Coronary artery (tissue), 2 donors: Measurements from ENCODE around the gene SLC15A2.
"Not testable (repeated sequence)": the region's sequence is repeated elsewhere in the genome, so short reads cannot be mapped to it uniquely, and the experiment has no call there.

Experiments
- DNase-seq: peaks from one replicate; pipeline ENCODE4 v3.0.0-alpha.2; 2017; ENCODE audit warnings: low spot score
- H3K27ac ChIP-seq, 2 donors: fragments of 200-600 bp; sonication (generic); one replicate each; pipeline ENCODE4 v1.5.1; 2016 to 2019
- H3K4me3 ChIP-seq: fragments of 200-600 bp; sonication (generic); 2 replicates; pipeline ENCODE4 v1.5.1; 2016; ENCODE audit warnings: mild to moderate bottlenecking, moderate library complexity
- TF ChIP-seq, protein P1 (sequence below): fragments of 200-600 bp; sonication (generic); IDR thresholded peaks from one replicate; pipeline ENCODE4 v1.5.1; 2019; ENCODE audit warnings: antibody characterized with exemption

SLC15A2 gene, protein sequence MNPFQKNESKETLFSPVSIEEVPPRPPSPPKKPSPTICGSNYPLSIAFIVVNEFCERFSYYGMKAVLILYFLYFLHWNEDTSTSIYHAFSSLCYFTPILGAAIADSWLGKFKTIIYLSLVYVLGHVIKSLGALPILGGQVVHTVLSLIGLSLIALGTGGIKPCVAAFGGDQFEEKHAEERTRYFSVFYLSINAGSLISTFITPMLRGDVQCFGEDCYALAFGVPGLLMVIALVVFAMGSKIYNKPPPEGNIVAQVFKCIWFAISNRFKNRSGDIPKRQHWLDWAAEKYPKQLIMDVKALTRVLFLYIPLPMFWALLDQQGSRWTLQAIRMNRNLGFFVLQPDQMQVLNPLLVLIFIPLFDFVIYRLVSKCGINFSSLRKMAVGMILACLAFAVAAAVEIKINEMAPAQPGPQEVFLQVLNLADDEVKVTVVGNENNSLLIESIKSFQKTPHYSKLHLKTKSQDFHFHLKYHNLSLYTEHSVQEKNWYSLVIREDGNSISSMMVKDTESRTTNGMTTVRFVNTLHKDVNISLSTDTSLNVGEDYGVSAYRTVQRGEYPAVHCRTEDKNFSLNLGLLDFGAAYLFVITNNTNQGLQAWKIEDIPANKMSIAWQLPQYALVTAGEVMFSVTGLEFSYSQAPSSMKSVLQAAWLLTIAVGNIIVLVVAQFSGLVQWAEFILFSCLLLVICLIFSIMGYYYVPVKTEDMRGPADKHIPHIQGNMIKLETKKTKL

DNA sequence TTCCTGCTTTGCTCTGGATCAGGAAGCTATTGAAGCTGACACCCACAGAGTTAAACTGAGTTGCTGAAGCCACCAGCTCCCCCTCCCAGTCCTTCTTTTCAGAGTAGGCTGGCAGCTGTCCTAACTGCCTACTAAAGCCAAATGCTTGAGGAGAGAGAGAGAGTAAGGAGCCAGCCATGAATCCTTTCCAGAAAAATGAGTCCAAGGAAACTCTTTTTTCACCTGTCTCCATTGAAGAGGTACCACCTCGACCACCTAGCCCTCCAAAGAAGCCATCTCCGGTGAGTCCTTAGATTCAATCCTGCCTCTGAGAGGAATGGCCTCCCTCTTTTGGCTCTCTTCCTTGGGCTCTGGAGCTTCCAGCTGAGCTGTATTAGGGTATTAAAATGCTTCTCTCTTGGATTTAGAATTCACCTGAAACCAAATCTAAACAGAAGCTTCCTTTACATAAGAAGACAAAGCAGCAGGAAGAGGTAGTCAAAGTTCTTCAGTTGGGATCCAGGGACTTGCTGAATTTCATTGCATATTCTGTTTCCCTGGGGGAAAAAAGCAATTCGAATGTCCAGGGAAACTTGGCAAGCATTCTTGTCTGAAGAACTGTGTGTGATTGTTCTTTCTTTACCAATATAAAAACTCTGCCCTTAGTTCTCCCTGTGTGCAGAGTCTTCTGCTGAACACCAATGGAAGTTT is at the start of gene SLC15A2:
TSS of gene SLC15A2 (plus strand) at position 101 of the 690 bp plus-strand sequence. CDS start at position 177, 76 bp downstream.
- DNase-seq = no peak
- Histone ChIP-seq H3K4me3 (no peak within 1 kb of the TSS), H3K27ac (no peak within 1 kb of the TSS)
- TF ChIP-seq, protein P1, sequence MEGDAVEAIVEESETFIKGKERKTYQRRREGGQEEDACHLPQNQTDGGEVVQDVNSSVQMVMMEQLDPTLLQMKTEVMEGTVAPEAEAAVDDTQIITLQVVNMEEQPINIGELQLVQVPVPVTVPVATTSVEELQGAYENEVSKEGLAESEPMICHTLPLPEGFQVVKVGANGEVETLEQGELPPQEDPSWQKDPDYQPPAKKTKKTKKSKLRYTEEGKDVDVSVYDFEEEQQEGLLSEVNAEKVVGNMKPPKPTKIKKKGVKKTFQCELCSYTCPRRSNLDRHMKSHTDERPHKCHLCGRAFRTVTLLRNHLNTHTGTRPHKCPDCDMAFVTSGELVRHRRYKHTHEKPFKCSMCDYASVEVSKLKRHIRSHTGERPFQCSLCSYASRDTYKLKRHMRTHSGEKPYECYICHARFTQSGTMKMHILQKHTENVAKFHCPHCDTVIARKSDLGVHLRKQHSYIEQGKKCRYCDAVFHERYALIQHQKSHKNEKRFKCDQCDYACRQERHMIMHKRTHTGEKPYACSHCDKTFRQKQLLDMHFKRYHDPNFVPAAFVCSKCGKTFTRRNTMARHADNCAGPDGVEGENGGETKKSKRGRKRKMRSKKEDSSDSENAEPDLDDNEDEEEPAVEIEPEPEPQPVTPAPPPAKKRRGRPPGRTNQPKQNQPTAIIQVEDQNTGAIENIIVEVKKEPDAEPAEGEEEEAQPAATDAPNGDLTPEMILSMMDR = no peak

DNA sequence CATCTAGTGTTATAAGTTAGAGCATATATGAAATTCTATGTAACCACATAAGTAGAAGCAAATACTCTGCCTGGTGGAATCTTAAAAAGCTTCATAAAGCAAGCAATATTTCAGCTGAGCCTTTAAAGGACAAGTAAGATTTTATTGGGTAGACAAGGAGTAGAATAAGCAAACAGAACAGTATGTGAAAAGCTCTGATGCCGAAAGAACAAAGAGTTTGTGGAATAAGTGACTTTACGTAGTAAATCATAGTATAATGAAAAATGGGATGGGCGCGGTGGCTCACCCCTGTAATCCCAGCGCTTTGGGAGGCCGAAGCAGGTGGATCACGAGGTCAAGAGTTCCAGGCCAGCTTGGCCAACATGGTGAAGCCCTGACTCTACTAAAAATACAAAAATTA is 49.3 kb upstream of the SLC15A2 start:
- no peak overlapping the region for H3K4me3 ChIP-seq
- TF ChIP-seq, protein P1 = no peak
- DNase-seq = no peak
- no peak overlapping the region for H3K27ac ChIP-seq

DNA sequence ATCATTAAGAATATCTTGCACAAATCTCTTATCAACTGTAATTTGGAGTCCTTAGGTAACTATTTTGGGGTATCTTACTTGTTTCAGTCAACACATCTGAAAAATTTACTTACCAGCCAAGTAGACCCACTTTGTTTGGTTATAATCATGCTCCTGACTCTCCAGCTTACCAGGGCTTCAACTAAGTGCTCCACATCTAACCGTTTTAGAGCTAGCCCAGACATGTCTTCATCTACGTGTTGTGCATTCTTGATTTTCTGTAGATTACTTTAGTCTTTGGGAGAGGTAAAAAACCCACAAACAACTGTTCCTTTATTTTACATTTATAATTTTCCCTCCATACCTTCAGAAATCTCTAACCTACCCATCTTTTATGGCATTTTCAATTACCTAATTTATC is 41.9 kb upstream of the SLC15A2 start:
- no peak overlapping the region for H3K27ac ChIP-seq
- H3K4me3 ChIP-seq = no peak overlapping the region
- no peak for DNase-seq
- TF ChIP-seq, protein P1 = no peak

DNA sequence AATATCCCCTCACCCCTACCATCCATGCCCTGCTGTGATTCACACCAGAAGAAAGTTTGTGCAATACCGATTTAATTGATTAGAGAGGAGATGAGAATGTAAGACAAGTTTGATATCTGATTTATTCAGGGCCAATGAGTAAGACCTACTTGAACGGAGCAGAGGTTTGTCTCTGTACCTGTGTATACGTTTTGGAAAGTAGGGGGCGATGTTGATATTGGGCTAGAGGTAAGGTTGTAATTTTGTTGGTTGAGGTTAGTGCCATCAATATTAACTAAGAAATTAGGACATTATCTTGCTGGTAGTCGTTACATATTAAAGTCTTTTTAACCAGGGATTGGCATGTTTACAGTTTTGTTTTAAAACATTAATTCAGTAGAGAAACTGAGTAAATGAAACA is 38.6 kb upstream of the SLC15A2 start:
- no peak overlapping the region for H3K4me3 ChIP-seq
- no peak overlapping the region for H3K27ac ChIP-seq

DNA sequence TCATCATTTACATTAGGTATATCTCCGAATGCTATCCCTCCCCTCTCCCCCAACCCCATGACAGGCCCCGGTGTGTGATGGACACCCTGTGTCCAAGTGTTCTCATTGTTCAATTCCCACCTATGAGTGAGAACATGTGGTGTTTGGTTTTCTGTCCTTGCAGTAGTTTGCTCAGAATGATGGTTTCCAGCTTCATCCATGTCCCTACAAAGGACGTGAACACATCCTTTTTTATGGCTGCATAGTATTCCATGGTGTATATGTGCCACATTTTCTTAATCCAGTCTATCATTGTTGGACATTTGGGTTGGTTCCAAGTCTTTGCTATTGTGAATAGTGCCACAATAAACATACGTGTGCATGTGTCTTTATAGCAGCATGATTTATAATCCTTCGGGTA is 36.4 kb upstream of the SLC15A2 start:
- not testable (repeated sequence) for H3K4me3 ChIP-seq, H3K27ac ChIP-seq, DNase-seq

More for the DNA sequence above, 38.6 kb upstream of the SLC15A2 start:
- no peak for DNase-seq
- TF ChIP-seq, protein P1 = no peak

DNA sequence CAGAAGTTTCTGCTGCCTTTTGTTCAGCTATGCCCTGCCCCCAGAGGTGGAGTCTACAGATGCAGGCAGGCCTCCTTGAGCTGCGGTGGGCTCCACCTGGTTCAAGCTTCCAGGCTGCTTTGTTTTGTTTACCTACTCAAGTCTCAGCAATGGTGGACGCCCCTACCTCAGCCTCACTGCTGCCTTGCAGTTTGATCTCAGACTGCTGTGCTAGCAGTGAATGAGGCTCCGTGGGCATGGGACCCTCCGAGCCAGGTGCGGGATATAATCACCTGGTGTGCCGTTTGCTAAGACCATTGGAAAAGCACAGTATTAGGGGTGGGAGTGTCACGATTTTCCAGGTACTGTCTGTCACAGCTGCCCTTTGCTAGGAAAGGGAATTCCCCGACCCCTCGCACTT is 31.0 kb upstream of the SLC15A2 start:
- not testable (repeated sequence) for H3K27ac ChIP-seq, H3K4me3 ChIP-seq, DNase-seq

DNA sequence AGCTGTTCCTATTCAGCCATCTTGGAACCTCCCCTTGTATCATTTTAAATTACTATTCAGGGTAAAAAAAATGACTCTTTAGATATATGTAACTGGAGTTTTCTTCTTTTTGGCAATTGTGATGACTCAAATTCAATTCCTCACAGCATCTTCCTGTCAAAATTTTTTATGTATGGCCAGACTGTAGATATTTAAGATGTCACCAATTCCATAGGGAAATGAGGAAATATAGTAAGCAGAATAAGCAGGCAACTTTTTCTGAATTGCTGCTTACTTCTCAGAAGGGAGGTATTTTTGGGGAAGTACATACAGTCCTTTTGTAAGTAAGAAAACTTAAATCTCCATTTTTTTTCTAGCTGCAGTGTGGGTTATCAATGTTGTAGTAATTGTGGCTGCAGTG is 30.4 kb upstream of the SLC15A2 start:
- TF ChIP-seq, protein P1 = no peak
- no peak for DNase-seq
- H3K27ac ChIP-seq = no peak overlapping the region
- H3K4me3 ChIP-seq = no peak overlapping the region
